Kidney (tissue), 14 donors: ENCODE data around the gene PALM3. TPM values are rescaled to one million over a fixed set of nuclear protein-coding genes. Genes with fewer than 3 reads are reported as not detected.
A peak's percentile ranks its signal among the peaks of the same experiment; 100 is the strongest.

Experiments used
- DNase-seq, 5 donors: peaks; one replicate each; pipeline ENCODE4 v3.0.0-alpha.2; 2013 to 2020
- FAIRE-seq: peaks from 2 replicates; lab custom pipeline; 2012; peaks lifted over from hg19 to GRCh38; lab: Jason Lieb, UNC
- H3K27ac ChIP-seq, 2 donors: one replicate each; pipeline ENCODE4 v1.7.0; 2013; ENCODE audit warnings: low read depth in 2 of 2, low read length in 2 of 2, inconsistent platforms in 1 of 2
- H3K27me3 ChIP-seq: one replicate; pipeline ENCODE4 v1.7.1; 2013; ENCODE audit warnings: low read length, inconsistent platforms; ENCODE audit not compliant: control insufficient read depth, insufficient read depth
- H3K36me3 ChIP-seq, 3 donors: one replicate each; pipeline versions ENCODE4 v1.7.0 to v1.7.1; 2013; ENCODE audit warnings: low read length in 3 of 3, control low read depth in 1 of 3, inconsistent platforms in 1 of 3; ENCODE audit not compliant: insufficient read depth in 3 of 3, control insufficient read depth in 2 of 3
- H3K4me1 ChIP-seq, 3 donors: one replicate each; pipeline versions ENCODE4 v1.7.0 to v1.7.1; 2013; ENCODE audit warnings: low read length in 3 of 3, inconsistent platforms in 1 of 3, low read depth in 1 of 3; ENCODE audit not compliant: control insufficient read depth in 2 of 3, insufficient read depth in 2 of 3
- H3K4me3 ChIP-seq, 3 donors: one replicate each; pipeline versions ENCODE4 v1.7.0 to v1.8.1; 2013; ENCODE audit warnings: low read length in 3 of 3, control low read depth in 1 of 3, inconsistent platforms in 1 of 3
- H3K9ac ChIP-seq, 3 donors: one replicate each; pipeline versions ENCODE4 v1.7.0 to v1.7.1; 2013; ENCODE audit warnings: low read length in 3 of 3, control low read depth in 1 of 3, inconsistent platforms in 1 of 3
- H3K9me3 ChIP-seq, 3 donors: one replicate each; pipeline versions ENCODE4 v1.7.0 to v1.7.1; 2013; ENCODE audit warnings: low read length in 3 of 3, control low read depth in 1 of 3, inconsistent platforms in 1 of 3; ENCODE audit not compliant: control insufficient read depth in 2 of 3, insufficient read depth in 1 of 3
- intact Hi-C: fragments of 100-400 bp; cut with DNase I; formaldehyde crosslinking; loops from one replicate; pipeline ENCODE4 v1.11.1; 2022
- polyA plus RNA-seq: library from polyadenylated mRNA; stranded (reverse); fragments of 350-450 nt; fragmentation: Illumina TruSeq; extraction: RNeasy Lipid Tissue Mini Kit (QIAGEN cat#74804); gene quantifications from one replicate; pipeline ENCODE4 v1.2.3, GENCODE V29; 2014; ENCODE audit warnings: low read depth, low replicate concordance; ENCODE audit not compliant: insufficient read depth
- total RNA-seq: library from RNA; stranded (reverse); fragmentation: NEBNext Ultra II Directional; extraction: Animal tissue kit (Norgen Biotek cat#: 25700); gene quantifications from one replicate; pipeline ENCODE4 v1.2.1, GENCODE V29; 2021
- TF ChIP-seq, protein P1 (sequence below): IDR thresholded peaks from 3 replicates; pipeline ENCODE4 v1.5.1; 2012; ENCODE audit warnings: mild to moderate bottlenecking, moderate library complexity, borderline replicate concordance; ENCODE audit not compliant: insufficient read depth; ENCODE audit errors: extremely low read depth
- donor health status: control.
- donor health status: control.
- donor health status: control.
- donor health status: control.
- donor health status: control.
- donor health status: DM: yes; HTN: yes; CAD: no.
- donor health status: Normal renal cell carcinoma (clear cell type).

PALM3 gene
- total and polyA plus RNA-seq, 2 donors from 2014 or later: 19.4 to 45.8 TPM

- Histone ChIP-seq H3K27me3 (no peaks in the 10 kb centered on the region), H3K36me3 (no peaks in the 10 kb centered on the region), H3K4me1 (peaks cover 0 to 2% (median 0%) of the 10 kb centered on the region in 3 donors), H3K9me3 (no peaks in the 10 kb centered on the region), H3K9ac (no peak overlapping the region), H3K27ac (no peak overlapping the region), H3K4me3 (no peak overlapping the region)
- intact Hi-C loops: no loop called here
- no peak for DNase-seq
- TF ChIP-seq, protein P1, sequence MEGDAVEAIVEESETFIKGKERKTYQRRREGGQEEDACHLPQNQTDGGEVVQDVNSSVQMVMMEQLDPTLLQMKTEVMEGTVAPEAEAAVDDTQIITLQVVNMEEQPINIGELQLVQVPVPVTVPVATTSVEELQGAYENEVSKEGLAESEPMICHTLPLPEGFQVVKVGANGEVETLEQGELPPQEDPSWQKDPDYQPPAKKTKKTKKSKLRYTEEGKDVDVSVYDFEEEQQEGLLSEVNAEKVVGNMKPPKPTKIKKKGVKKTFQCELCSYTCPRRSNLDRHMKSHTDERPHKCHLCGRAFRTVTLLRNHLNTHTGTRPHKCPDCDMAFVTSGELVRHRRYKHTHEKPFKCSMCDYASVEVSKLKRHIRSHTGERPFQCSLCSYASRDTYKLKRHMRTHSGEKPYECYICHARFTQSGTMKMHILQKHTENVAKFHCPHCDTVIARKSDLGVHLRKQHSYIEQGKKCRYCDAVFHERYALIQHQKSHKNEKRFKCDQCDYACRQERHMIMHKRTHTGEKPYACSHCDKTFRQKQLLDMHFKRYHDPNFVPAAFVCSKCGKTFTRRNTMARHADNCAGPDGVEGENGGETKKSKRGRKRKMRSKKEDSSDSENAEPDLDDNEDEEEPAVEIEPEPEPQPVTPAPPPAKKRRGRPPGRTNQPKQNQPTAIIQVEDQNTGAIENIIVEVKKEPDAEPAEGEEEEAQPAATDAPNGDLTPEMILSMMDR: no peak
- FAIRE-seq: no peak
Measured at GRCh38 chr19:14066134-14066533, 4.3 kb upstream of the PALM3 start.

DNA sequence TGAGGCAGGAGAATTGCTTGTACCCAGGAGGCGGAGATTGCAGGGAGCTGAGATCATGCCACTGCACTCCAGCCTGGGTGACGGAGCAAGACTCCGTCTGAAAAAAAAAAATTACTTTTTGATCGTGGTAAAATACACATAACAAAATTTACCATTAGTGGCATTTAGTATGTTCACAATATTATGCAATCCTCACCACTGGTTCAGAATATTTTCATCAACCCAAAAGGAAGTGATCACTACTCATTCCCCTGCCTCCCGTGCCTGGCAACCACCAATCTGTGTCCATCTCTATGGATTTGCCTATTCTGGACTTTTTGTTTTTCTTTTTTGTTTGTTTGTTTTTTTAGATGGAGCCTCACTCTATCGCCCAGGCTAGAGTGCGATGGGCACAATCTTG is 1.2 kb upstream of the PALM3 start:
- TF ChIP-seq, protein P1: no peak
- no peak overlapping the region for H3K9ac ChIP-seq
- no peak overlapping the region for H3K4me3 ChIP-seq
- FAIRE-seq (no peak), DNase-seq (no peak)
- H3K9me3 ChIP-seq: no peaks in the 10 kb centered on the region
- no peaks in the 10 kb centered on the region for H3K36me3 ChIP-seq
- no peak overlapping the region for H3K27ac ChIP-seq
- H3K4me1 ChIP-seq: peaks cover 0 to 14% (median 7%) of the 10 kb centered on the region in 3 donors
- intact Hi-C loops: no loop called here
- H3K27me3 ChIP-seq: no peaks in the 10 kb centered on the region

DNA sequence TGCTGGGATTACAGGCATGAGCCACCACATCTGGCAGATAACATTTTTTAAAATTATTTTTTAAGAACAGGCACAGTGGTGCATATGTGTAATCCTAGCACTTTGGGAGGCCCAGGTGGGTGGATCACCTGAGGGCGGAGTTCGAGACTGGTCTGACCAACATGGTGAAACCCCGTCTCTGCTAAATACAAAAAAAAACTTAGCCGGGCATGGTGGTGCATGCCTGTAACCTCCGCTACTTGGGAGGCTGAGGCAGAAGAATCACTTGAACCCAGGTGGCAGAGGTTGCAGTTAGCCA is 631 bp upstream of the PALM3 start:
- Histone ChIP-seq H3K4me3 (peak overlapping the region in 2 of 3 donors; percentile 24 to 68), H3K27ac (peak overlapping the region in 1 of 2 donors; percentile 9), H3K27me3 (no peaks in the 10 kb centered on the region), H3K4me1 (peaks cover 0 to 14% (median 11%) of the 10 kb centered on the region in 3 donors), H3K9me3 (no peaks in the 10 kb centered on the region), H3K36me3 (no peaks in the 10 kb centered on the region), H3K9ac (no peak overlapping the region)
- TF ChIP-seq, protein P1: no peak
- intact Hi-C loops: no loop called here
- DNase-seq (no peak), FAIRE-seq (no peak)

GRCh38 chr19:14061081-14061749 is 661 bp downstream of the PALM3 start:
- no peaks in the 10 kb centered on the region for H3K27me3 ChIP-seq

More at GRCh38 chr19:14061081-14061749, 661 bp downstream of the PALM3 start:
- DNase-seq (no peak), FAIRE-seq (no peak)
- intact Hi-C loops: no loop called here
- Histone ChIP-seq H3K36me3 (no peaks in the 10 kb centered on the region), H3K4me3 (peak overlapping the region; percentile 36 to 68 (median 60)), H3K27ac (peak overlapping the region; percentile 91 to 93), H3K4me1 (peaks cover 0 to 14% (median 11%) of the 10 kb centered on the region in 3 donors), H3K9ac (peak overlapping the region in 2 of 3 donors; percentile 32 to 77), H3K9me3 (no peaks in the 10 kb centered on the region)
- TF ChIP-seq, protein P1: no peak
